HG02973 (cell line): Measurements from ENCODE around the gene TXNRD2.

Experiments used
- ATAC-seq: cut with Tn5 transposase; IDR thresholded peaks from one replicate; pipeline ENCODE4 v1.9.1; 2021; ENCODE audit warnings: moderate library complexity; ENCODE audit not compliant: unreplicated experiment

Gene TXNRD2

DNA sequence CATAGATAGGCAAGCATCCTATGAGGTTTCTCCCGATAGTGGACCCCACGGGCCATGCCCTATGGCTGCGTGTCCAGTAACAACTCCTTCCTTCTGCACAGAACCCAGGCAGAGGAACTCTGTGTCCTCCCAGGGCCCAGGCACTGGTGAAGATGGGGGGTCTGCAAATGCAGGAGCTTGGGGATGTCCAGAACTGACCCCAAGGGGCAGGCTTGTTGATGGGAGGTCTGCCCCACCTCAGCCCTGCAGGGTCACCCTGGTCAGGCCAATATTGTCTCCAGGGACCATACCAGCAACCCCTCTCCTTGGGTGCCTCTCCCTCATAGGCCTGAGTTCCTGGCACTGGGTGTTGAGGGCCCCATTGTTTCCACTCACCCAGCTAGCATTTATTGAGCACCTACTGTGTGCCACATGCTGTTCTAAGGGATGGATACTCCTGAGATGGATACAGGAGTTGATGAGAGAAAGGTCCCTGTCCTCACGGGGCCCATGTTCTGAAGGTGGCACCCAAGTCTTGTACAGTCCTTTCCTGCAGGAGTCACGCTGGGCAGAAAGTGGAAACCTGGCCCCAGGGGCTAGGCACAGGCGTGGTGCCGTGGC lies 26.3 kb upstream of the TXNRD2 start:
- no peak for ATAC-seq

DNA sequence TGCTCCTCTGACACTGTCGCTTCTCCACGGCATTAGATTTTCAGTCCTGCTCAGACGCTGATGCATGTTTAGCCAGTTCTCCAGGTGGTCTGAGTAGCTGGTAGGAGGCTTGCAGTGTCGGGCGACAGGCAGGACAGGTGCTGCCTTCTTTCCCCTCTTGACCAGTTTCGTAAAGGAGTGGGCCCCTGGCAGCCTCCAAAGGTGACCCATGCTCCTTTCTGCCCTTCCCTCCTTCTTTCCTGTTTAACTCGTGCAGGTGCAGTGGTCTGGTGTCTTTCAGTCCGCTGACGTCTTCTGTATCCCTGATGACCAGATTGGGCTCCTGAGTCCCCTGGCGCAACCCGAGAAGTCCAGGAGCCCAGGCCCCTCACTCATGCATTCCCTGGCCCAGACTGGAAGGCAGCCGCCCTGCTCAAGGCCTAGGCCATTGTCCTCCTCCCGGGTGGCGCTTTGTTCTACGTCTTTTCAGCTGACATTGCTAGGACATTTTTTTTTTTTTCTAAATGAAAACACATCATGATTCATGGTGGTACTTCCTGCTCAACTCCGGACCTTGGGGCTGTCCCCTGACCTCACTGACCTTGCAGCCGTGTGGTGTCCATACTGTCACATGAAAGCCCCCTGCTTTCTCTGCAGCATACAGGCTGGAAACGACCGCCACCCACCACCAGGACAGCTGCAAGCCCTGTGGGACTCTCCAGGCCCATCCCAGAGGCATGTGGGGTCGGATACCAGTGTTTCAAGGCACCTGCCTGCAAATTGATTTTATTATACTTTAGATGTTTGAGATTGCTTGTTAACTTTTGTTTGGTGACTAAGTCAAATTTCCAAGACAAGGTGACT lies 25.5 kb upstream of the TXNRD2 start:
- no peak for ATAC-seq

GRCh38 chr22:19965771-19966709 lies 24.4 kb upstream of the TXNRD2 start:
- ATAC-seq = no peak

GRCh38 chr22:19964701-19965386 lies 23.2 kb upstream of the TXNRD2 start:
- ATAC-seq = no peak

- no peak for ATAC-seq
Observed at GRCh38 chr22:19963863-19964642, 22.4 kb upstream of the TXNRD2 start.

- ATAC-seq = no peak
Observed at GRCh38 chr22:19962909-19963806, 21.5 kb upstream of the TXNRD2 start.

GRCh38 chr22:19962246-19962908 lies 20.8 kb upstream of the TXNRD2 start:
- ATAC-seq = no peak

- no peak for ATAC-seq
Observed at GRCh38 chr22:19961868-19962245, 20.2 kb upstream of the TXNRD2 start.

GRCh38 chr22:19961201-19961580 lies 19.6 kb upstream of the TXNRD2 start:
- no peak for ATAC-seq

DNA sequence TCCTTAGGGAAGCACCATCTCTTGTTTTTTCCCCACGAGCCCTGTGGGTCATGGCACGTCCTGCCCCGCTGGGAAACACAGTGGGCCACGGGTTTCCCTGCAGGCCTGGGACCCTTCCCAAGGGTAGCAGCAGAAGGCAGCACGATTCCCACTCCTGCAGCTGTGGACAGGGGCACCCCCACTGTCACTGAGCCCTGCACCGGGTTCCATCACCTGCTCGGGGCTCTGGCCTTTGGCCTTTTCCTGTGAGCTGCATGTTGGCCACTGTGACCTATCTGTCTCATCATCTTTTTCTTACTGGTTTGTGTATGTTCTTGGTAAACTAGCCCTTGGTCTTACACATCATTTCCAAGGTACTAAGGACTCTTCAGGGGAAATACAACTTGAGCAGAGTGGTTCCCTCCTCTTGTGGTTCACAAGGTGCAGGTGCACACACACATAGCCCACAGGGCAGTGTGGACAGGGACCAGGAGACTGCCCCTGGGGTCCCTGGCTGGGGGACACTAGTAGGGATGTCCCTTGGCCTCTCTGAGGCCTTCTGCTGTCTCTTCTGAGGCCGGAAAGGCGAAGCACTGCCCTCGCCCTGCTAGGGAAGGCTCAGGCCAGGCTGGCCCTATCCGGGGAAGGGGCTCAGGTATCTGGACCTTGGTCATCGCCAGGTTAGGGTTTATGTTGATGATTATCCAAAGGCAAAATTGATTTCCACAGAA lies 19.0 kb upstream of the TXNRD2 start:
- no peak for ATAC-seq

- ATAC-seq = no peak
Observed at GRCh38 chr22:19959587-19960490, 18.2 kb upstream of the TXNRD2 start.

DNA sequence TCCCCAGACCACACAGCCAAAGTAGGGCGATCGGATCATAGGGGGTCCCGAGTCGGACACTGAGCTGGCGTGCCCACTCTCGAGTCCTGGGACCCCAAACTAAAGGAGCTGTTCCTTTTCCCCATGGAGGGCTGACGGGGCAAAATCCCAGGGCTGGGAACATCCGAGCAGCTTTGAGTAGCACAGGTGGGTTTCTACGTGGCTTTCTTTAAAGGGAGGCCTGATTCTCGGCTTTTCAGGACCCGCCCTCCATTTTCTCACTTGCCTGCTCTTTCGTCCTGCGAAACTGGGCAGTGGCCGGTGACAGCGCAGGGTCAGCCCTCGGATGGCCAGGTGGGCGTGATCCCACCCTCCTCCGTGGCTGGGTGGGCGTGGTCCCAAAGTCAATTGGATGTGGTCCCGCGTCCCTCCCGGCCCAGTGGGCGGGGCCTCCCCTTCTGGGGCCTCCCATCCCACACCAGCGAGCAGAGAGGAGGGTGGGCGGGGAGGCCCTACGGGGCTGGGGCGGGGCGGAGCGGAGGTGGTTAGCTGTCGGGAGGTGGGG lies 17.5 kb upstream of the TXNRD2 start:
- ATAC-seq = no peak

GRCh38 chr22:19958083-19959042 lies 16.7 kb upstream of the TXNRD2 start:
- ATAC-seq = no peak

- no peak for ATAC-seq
Observed at GRCh38 chr22:19957445-19957844, 15.8 kb upstream of the TXNRD2 start.

- ATAC-seq = no peak
Observed at GRCh38 chr22:19955241-19956128, 13.9 kb upstream of the TXNRD2 start.
